OCI-LY7 (cell line): ENCODE measurements around the gene PGM2L1.

Source experiments
- CTCF ChIP-seq: fragments of 200-600 bp; sonication (generic); conservative IDR thresholded peaks from 2 replicates; pipeline ENCODE4 v1.5.1; 2014; ENCODE audit warnings: mild to moderate bottlenecking, antibody characterized with exemption, low read length, moderate library complexity, mixed read lengths
- EZH2phosphoT487 ChIP-seq: fragments of 200-600 bp; sonication (generic); IDR thresholded peaks from 2 replicates; pipeline ENCODE4 v1.6.1; 2018; ENCODE audit warnings: low read depth, borderline replicate concordance, mild to moderate bottlenecking, mixed run types, antibody characterized with exemption, low read length, moderate library complexity, mixed read lengths

- no peak for TF ChIP-seq CTCF
- TF ChIP-seq EZH2phosphoT487: no peak
Measured at GRCh38 chr11:74434528-74434927, 36.3 kb upstream of the PGM2L1 start.
